Fibroblast of lung (primary cell): ENCODE results near the gene SERPINB6. TPM values are rescaled to one million over a fixed set of nuclear protein-coding genes. Genes with fewer than 3 reads are reported as not detected.

Experiments used
- DNase-seq, 2 donors: peaks; one replicate each; pipeline versions ENCODE4 v3.0.0 to v3.0.0-alpha.2; 2010; ENCODE audit warnings: low read depth in 2 of 2
- H2AFZ ChIP-seq: 2 replicates; pipeline ENCODE4 v1.5.1; 2012; ENCODE audit warnings: low read length, control low read depth, inconsistent platforms
- H3K27ac ChIP-seq: 2 replicates; pipeline ENCODE4 v1.5.1; 2011; ENCODE audit warnings: low read length, control low read depth; ENCODE audit not compliant: insufficient read depth
- H3K27me3 ChIP-seq: 2 replicates; pipeline ENCODE4 v1.5.1; 2011; ENCODE audit warnings: mild to moderate bottlenecking, low read length; ENCODE audit not compliant: control insufficient read depth, insufficient read depth
- H3K36me3 ChIP-seq: 2 replicates; pipeline ENCODE4 v1.5.1; 2011; ENCODE audit warnings: low read length; ENCODE audit not compliant: control insufficient read depth, insufficient read depth
- H3K4me1 ChIP-seq: 2 replicates; pipeline ENCODE4 v1.5.1; 2011; ENCODE audit warnings: low read length; ENCODE audit not compliant: control insufficient read depth, insufficient read depth; ENCODE audit errors: extremely low read depth
- H3K4me2 ChIP-seq: 2 replicates; pipeline ENCODE4 v1.5.1; 2011; ENCODE audit warnings: low read length, control low read depth; ENCODE audit not compliant: insufficient read depth; ENCODE audit errors: extremely low read depth
- H3K4me3 ChIP-seq, 4 experiments: fragments of 200-600 bp in 1 of 4; sonication (generic) in 1 of 4; replicated peaks in 1 of 4; 2 replicates each; pipeline ENCODE4 v1.5.1; 2011 to 2016; ENCODE audit warnings: low read length in 4 of 4, low read depth in 3 of 4, mild to moderate bottlenecking in 3 of 4, control low read depth in 2 of 4, inconsistent platforms in 1 of 4, mixed read lengths in 1 of 4; ENCODE audit not compliant: insufficient read depth in 1 of 4; ENCODE audit errors: control extremely low read depth in 1 of 4
- H3K79me2 ChIP-seq: 2 replicates; pipeline ENCODE4 v1.5.1; 2012; ENCODE audit warnings: mild to moderate bottlenecking, low read length, inconsistent platforms; ENCODE audit not compliant: control insufficient read depth, insufficient read depth
- H3K9ac ChIP-seq: 2 replicates; pipeline ENCODE4 v1.5.1; 2011; ENCODE audit warnings: mild to moderate bottlenecking, low read length, control low read depth; ENCODE audit not compliant: insufficient read depth
- H3K9me3 ChIP-seq: 2 replicates; pipeline ENCODE4 v1.5.1; 2012; ENCODE audit warnings: low read depth, low read length; ENCODE audit not compliant: control insufficient read depth, insufficient read depth
- H4K20me1 ChIP-seq: 2 replicates; pipeline ENCODE4 v1.5.1; 2011; ENCODE audit warnings: low read length; ENCODE audit not compliant: control insufficient read depth, insufficient read depth; ENCODE audit errors: extremely low read depth
- EZH2 ChIP-seq: IDR thresholded peaks from 2 replicates; pipeline ENCODE4 v1.5.1; 2012; ENCODE audit warnings: low read length, control low read depth, mild to moderate bottlenecking; ENCODE audit errors: missing control alignments
- polyA plus RNA-seq, 2 donors: library from polyadenylated mRNA; depleted of rRNA in 1 of 2; stranded (reverse) in 1 of 2; unstranded in 1 of 2; fragments of >200 nt; gene quantifications; 2 replicates each; pipeline ENCODE4 v1.2.1, GENCODE V29; 2011 to 2012; ENCODE audit warnings: missing spikeins in 1 of 2
- total RNA-seq: library from RNA; depleted of rRNA; stranded (reverse); fragments of >200 nt; gene quantifications from 2 replicates; pipeline ENCODE4 v1.2.1, GENCODE V29; 2014
- TF ChIP-seq, protein P1 (sequence below), 2 donors: IDR thresholded peaks in 1 of 2; conservative IDR thresholded peaks in 1 of 2; 1 replicate in 1 of 2; 2 replicates in 1 of 2; pipeline ENCODE4 v1.5.1; 2011 to 2012; ENCODE audit warnings: low read length in 2 of 2, control low read depth in 1 of 2, inconsistent platforms in 1 of 2, low read depth in 1 of 2, mild to moderate bottlenecking in 1 of 2

The SERPINB6 gene
- total and polyA plus RNA-seq, 2 donors (not counting 1 experiment from before 2014, with no cell fraction given), result 83.9 to 181 TPM

DNA sequence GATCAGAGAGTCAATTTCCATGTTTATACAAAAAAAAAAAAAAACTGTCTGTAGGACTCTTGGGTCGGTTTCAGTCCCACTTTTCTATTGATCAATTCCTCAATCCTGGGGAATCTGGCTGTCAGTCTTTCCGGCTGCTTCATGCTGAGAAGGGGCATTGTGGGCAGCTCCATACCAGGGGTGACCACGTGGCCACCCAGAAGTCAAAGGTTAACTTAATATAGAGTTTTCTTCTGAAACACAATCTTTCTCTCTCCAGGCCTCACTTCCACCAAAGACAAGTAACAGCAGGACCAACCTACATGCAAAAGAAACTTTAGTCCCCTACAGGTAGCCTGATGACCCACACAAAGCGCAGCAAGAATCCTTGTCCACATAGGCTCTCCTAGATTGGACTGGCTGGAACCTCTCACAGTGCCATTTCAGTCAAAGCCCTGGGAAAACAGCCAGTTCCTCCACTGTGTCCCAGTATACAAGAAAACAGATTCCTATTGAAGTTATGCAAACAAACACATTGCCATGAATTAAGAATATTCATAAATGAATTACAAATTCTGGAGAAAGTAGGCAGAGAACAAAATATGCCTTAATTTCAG, 49.7 kb downstream of the SERPINB6 start:
- H3K4me3 ChIP-seq, result no peak overlapping the region
- no peak for DNase-seq
- no peaks in the 10 kb centered on the region for H3K79me2 ChIP-seq
- H3K27me3 ChIP-seq, result peaks cover 9% of the 10 kb centered on the region
- H4K20me1 ChIP-seq, result no peaks in the 10 kb centered on the region
- H3K9ac ChIP-seq, result no peak overlapping the region
- H3K36me3 ChIP-seq, result no peaks in the 10 kb centered on the region
- H3K9me3 ChIP-seq, result no peaks in the 10 kb centered on the region
- TF ChIP-seq, protein P1, sequence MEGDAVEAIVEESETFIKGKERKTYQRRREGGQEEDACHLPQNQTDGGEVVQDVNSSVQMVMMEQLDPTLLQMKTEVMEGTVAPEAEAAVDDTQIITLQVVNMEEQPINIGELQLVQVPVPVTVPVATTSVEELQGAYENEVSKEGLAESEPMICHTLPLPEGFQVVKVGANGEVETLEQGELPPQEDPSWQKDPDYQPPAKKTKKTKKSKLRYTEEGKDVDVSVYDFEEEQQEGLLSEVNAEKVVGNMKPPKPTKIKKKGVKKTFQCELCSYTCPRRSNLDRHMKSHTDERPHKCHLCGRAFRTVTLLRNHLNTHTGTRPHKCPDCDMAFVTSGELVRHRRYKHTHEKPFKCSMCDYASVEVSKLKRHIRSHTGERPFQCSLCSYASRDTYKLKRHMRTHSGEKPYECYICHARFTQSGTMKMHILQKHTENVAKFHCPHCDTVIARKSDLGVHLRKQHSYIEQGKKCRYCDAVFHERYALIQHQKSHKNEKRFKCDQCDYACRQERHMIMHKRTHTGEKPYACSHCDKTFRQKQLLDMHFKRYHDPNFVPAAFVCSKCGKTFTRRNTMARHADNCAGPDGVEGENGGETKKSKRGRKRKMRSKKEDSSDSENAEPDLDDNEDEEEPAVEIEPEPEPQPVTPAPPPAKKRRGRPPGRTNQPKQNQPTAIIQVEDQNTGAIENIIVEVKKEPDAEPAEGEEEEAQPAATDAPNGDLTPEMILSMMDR (conservative IDR thresholded peaks at IDR 0.05 in 1 of 2, IDR thresholded peaks at IDR 0.05 in 1 of 2; ENCODE audit: low read depth in 1 of 2, low read length in 2 of 2), result no peak
- TF ChIP-seq EZH2, result no peak
- H3K4me1 ChIP-seq, result no peaks in the 10 kb centered on the region
- no peak overlapping the region for H3K4me2 ChIP-seq
- no peak overlapping the region for H2AFZ ChIP-seq
- H3K27ac ChIP-seq, result no peak overlapping the region

DNA sequence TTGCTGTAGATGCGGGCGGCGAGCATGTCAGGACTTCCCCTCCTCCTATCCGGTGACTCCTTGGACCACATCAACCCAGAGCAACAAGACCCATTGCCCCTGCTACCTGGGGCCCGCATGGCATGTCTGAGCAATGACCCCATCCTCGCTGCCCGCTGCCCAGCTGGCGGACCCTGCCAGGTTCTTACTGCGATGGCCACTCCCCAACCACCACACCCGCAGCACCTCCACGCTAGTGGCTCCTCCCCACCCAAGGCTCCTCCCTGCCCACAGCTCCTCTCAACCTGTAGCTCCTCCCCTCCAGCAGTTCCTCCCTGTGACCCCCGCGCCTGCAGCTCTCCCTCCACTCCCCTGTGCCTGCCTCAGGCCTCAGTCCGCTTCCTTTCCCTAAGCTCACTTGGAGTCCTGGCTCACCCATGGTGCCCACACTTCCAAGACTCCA, 50.7 kb downstream of the SERPINB6 start:
- TF ChIP-seq EZH2, result no peak
- TF ChIP-seq, protein P1 (conservative IDR thresholded peaks at IDR 0.05 in 1 of 2, IDR thresholded peaks at IDR 0.05 in 1 of 2; ENCODE audit: low read depth in 1 of 2, low read length in 2 of 2), result no peak
- Histone ChIP-seq H3K9ac (no peak overlapping the region), H3K4me2 (no peak overlapping the region)

DNA sequence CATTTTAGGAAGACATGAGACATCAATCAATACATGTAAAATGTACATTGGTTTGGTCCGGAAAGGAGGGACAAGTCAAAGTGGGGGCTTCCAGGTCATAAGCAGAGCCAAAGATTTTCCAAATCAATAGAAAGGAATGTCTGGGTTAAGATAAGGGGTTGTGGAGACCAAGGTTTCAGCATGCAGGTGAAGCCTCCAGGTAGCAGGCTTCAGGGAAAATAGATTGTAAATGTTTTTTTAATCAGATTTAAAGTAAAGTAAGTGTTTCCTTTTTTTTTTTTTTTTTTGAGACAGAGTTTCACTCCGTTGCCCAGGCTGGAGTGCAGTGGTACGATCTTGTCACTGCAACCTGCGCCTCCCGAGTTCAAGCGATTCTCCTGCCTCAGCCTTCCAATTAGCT, 51.5 kb downstream of the SERPINB6 start:
- H3K9ac ChIP-seq, result no peak overlapping the region
- H3K4me1 ChIP-seq, result no peaks in the 10 kb centered on the region
- H3K4me2 ChIP-seq, result no peak overlapping the region
- TF ChIP-seq, protein P1 (conservative IDR thresholded peaks at IDR 0.05 in 1 of 2, IDR thresholded peaks at IDR 0.05 in 1 of 2; ENCODE audit: low read depth in 1 of 2, low read length in 2 of 2), result no peak
- no peak for TF ChIP-seq EZH2
- no peaks in the 10 kb centered on the region for H3K79me2 ChIP-seq
- peaks cover 7% of the 10 kb centered on the region for H3K27me3 ChIP-seq
- H3K27ac ChIP-seq, result no peak overlapping the region
- H3K4me3 ChIP-seq, result no peak overlapping the region
- H4K20me1 ChIP-seq, result no peaks in the 10 kb centered on the region
- no peaks in the 10 kb centered on the region for H3K9me3 ChIP-seq
- H3K36me3 ChIP-seq, result no peaks in the 10 kb centered on the region
- no peak for DNase-seq
- H2AFZ ChIP-seq, result no peak overlapping the region

More for the DNA sequence above, 50.7 kb downstream of the SERPINB6 start:
- Histone ChIP-seq H4K20me1 (no peaks in the 10 kb centered on the region), H3K9me3 (no peaks in the 10 kb centered on the region), H3K27me3 (peaks cover 7% of the 10 kb centered on the region), H3K79me2 (no peaks in the 10 kb centered on the region), H2AFZ (no peak overlapping the region), H3K4me1 (no peaks in the 10 kb centered on the region), H3K27ac (no peak overlapping the region), H3K4me3 (no peak overlapping the region), H3K36me3 (no peaks in the 10 kb centered on the region)
- no peak for DNase-seq
